NOMO-1 treated with DMSO at 0.1 percent for 48 hours (cell line): ENCODE results near the gene SLC45A2.
"Not testable (repeated sequence)": the region's sequence is repeated elsewhere in the genome, so short reads cannot be mapped to it uniquely, and the experiment has no call there.

ENCODE experiments used
- DNase-seq: peaks from one replicate; lab custom pipeline; 2025; ENCODE audit not compliant: unreplicated experiment; lab: John Stamatoyannopoulos, UW

Gene SLC45A2

GRCh38 chr5:33969572-33970452, 14.7 kb downstream of the SLC45A2 start:
- DNase-seq: peak; percentile 70

DNA sequence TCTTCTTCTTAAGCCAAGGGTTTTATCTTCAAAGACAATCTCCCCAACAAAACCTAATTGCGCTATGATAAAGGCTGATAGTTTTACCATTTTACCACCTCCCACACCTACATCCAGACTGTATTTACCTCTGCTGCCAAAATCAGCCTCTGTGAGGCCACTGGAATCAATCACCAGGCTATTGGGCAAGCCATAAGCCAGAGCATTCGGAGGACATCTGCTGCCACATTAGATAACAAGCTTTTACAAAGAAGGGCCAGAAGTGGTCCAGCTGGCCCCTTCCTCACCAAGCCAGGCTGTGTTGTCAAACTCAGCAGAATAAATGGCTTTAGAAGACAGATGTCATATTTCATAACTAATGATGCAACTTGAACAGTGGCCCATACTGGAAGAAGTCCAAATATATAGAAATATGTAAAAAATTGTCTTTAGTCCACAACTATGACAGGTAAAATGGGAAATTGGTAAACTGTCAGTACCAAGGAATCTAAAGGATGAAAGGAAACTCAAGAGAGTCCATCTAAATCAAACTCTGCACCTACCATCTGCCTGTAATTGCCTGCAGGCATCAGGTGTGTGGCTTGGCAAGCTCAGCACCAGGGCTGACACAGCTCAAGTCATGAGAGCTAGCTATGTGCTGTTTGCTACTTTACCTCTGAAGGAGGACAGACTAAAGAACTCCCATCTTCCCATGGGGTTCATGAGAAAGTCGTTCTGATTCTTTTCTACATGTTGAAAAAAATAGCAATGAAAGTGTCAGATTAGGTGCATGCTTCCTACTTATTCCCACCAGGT, 16.1 kb downstream of the SLC45A2 start:
- DNase-seq: no peak

DNA sequence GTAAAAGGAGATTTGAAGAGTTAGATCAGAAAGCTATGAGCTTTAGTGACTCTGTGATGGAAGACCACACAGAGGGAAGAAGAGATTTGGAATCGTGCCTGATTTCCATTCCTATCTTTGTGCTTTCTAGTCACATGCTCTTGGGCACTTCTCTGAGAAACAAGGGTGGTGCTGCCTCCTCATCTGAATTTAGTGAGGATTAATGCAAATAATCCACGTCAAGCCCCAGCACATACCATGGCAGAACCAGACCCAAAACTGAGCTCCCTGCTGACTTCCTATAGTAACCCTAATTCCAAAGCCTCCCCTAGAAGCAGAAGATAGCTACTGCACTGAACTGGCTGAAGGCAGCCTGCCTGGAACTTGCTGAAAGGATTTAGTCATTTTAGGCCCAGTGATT, 17.7 kb downstream of the SLC45A2 start:
- no peak for DNase-seq

GRCh38 chr5:33964132-33964700, 20.3 kb downstream of the SLC45A2 start:
- DNase-seq: peak; percentile 73

DNA sequence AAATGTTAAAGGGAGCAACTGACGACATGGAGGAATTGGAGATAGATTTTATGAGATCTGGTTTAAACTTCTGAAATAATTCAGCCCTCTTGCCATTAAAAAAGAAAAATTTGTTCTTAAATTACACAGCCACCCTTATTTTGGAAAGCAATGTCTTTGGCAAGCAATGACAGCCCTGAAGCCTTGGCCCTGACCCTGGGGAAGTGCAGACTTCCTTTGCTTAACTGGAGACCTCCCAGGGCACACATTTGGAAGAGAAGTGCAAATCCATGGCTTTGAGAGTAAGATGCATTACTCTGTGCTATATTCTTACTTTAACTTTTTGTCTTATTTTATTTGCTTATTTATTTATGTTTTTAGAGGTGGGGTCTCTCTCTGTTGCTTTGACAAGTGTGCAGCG, 26.3 kb downstream of the SLC45A2 start:
- DNase-seq: no peak

DNA sequence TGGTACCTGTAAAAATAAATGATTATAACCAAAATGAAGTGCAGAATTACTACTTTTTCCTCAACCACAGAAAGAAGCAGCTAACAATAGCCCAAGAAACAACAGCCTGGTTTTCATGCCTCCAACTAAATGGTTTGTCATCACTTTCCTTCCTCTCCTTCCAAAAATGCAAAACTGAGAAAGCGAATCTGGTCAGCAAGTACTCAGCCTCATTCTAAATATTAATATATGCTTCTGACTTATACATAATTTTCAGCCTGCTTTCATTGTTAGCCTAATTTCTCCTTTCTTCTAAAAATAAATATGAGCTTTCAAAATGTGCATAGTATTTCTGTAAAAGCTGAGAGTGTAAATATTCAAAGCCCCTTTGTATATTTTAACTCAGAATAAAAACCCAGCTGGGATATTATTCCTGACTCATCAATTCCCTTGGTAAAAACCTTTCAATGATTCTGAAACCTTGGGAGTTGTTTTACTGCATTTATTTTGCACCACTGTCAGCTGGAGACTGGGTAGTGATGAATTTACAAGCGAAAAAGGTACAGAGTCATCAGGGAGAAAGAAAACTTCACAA, 26.8 kb downstream of the SLC45A2 start:
- DNase-seq: no peak

- DNase-seq: not testable (repeated sequence)
Observed at GRCh38 chr5:33952175-33952574, 32.3 kb downstream of the SLC45A2 start.

DNA sequence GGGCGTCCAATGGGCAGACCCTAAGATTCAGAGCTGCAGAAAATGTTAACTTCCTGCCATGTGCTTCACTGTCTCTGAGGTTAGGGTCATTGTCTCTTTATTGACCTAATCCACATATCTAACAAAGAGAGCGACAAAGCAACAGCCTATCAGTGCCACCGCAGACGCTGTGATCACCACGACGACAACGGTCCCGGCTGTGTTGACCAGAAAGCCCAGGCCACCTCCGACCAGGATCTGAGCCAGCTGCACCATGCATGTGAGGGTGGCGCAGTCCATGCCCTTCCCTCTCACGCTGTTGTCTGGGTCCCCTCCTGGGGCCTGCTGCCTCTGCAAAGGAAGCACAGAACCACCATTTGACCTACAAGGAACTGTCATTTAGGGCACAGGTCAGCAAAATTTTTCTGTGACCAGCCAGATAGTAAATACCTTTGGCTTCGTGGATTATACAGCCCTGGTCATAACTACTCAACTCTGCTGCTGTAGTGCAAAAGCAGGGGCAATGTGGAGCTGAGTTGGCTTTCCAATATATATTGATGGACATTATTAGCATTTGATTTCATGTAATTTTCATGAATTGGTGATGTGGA, 39.9 kb downstream of the SLC45A2 start:
- DNase-seq: no peak

DNA sequence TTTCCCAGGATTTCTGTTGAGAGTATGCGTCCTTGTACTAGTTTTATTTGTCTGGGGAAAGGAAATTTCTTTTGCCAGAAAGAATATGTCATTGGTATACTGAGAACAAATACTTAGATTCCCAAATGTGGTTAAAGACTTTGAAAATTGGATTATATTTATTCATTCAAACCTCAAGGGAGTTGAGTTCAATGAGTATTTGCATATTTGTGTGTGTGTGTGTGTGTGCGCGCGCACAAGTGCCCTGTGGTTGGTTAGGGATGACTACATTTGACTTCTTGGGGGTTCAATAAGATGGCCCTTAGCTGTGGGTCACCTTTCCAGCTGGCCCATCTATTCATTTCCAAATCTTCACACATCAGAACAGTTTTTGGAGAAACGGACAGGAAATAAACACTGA, 43.4 kb downstream of the SLC45A2 start:
- no peak for DNase-seq

DNA sequence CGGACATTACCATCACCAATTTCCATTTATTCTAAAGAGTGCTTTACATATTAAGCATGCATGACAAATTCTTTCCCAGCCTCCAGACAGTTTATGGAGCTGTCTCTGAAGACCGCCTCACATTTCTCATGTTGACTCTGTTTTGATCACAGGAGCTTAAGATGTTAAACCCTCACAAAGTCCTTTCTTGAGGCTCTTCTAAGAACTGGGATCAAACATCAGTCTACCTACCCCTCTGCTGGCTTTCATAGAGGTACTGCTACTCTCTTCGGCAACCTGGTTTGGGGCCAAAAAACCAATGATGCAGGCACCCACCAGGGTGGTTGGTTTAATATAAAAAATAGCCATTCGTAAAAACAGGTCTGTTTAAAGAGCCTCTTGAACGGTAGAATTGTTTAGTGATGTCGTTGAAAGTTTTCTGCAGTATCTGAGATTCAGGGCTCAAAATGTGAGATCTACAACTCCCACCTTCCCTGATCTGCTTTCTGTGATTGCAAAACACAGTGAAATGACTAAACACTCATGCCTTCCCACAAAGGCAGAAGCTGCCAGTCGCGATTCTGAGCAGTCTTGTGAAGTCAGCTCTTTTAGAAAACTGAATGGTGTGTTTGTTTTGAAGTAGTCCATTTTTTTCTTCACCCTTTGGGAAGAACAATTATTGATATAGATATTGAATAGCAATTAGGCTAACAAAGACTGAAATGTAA, 44.8 kb downstream of the SLC45A2 start:
- peak; percentile 60 for DNase-seq

- no peak for DNase-seq
Observed at GRCh38 chr5:33938881-33939280, 45.6 kb downstream of the SLC45A2 start.

DNA sequence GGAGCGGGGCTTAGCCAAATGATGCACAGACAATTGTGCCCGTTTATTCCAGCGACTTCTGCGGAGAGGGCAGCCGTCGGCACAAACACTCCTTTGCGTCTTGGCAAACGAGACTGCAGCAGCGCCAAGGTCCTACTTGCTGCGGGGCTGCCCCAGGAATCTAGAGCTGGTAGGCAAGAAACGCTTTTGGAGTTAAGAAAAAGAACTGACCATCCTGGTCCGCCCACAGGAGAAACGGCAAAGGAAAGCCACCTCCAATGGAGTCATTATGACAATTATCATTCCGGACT, 46.0 kb downstream of the SLC45A2 start:
- no peak for DNase-seq

GRCh38 chr5:33937707-33938506, 46.6 kb downstream of the SLC45A2 start:
- no peak for DNase-seq

DNA sequence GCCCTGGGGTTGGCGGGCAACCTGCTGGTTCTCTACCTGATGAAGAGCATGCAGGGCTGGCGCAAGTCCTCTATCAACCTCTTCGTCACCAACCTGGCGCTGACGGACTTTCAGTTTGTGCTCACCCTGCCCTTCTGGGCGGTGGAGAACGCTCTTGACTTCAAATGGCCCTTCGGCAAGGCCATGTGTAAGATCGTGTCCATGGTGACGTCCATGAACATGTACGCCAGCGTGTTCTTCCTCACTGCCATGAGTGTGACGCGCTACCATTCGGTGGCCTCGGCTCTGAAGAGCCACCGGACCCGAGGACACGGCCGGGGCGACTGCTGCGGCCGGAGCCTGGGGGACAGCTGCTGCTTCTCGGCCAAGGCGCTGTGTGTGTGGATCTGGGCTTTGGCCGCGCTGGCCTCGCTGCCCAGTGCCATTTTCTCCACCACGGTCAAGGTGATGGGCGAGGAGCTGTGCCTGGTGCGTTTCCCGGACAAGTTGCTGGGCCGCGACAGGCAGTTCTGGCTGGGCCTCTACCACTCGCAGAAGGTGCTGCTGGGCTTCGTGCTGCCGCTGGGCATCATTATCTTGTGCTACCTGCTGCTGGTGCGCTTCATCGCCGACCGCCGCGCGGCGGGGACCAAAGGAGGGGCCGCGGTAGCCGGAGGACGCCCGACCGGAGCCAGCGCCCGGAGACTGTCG, 47.3 kb downstream of the SLC45A2 start:
- DNase-seq: no peak

DNA sequence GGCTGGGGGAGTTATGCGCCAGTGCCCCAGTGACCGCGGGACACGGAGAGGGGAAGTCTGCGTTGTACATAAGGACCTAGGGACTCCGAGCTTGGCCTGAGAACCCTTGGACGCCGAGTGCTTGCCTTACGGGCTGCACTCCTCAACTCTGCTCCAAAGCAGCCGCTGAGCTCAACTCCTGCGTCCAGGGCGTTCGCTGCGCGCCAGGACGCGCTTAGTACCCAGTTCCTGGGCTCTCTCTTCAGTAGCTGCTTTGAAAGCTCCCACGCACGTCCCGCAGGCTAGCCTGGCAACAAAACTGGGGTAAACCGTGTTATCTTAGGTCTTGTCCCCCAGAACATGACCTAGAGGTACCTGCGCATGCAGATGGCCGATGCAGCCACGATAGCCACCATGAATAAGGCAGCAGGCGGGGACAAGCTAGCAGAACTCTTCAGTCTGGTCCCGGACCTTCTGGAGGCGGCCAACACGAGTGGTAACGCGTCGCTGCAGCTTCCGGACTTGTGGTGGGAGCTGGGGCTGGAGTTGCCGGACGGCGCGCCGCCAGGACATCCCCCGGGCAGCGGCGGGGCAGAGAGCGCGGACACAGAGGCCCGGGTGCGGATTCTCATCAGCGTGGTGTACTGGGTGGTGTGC, 48.0 kb downstream of the SLC45A2 start, which contains the start of gene RXFP3:
Gene RXFP3, plus strand, starts transcription at position 6 of the 636 bp plus-strand sequence. Its CDS starts 355 bp downstream, at position 361.
- DNase-seq: no peak

- DNase-seq: peak; percentile 31
Observed at GRCh38 chr5:33936004-33936380, 48.5 kb downstream of the SLC45A2 start.

DNA sequence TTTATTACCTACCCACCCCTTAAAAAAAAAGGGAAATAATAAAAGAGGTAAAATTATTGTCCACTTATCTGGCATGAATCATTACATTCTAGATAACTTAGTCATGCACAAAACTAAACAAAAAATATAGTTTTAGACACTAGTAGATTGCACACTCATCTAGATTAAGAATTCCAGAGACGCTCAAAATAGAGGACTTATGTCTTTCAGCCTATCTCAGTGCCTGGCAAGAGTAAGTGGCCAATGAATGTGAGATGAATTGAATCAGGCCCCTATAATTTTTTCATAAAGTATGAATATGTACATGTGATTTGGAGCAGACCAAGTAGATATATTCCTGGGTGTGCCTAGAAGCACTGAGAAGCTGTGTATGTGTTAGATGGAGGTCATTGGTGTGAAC, 50.3 kb downstream of the SLC45A2 start:
- DNase-seq: no peak

DNA sequence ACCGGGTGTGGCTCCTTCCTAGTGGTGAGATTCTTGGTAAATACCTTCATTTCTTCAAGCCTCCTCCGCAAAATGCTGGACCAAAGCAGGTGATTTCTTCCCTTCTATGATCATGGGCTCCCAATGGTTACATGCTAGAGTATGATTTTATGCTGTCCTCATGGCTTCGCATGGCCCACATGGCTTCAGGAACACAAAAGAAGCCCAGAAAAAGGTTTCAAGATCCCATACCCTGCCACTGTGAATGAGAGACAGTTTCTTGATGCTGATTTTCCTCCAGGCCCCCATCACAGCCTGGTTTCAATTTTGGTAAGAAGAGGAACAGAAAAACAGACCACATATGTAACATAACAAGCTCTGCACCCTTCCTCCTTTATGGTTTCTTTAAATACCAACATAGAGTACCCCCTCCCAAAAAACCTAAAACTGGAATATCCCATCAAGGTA, 50.7 kb downstream of the SLC45A2 start:
- peak; percentile 53 for DNase-seq

- no peak for DNase-seq
Observed at GRCh38 chr5:33931136-33931535, 53.4 kb downstream of the SLC45A2 start.
